NT2/D1 (cell line): ENCODE measurements around the gene TMCC1.
A peak's percentile ranks its signal among the peaks of the same experiment; 100 is the strongest.

ENCODE experiments used
- DNase-seq: peaks from one replicate; pipeline ENCODE4 v3.0.0-alpha.2; 2011; ENCODE audit warnings: low read depth, low spot score
- H3K27me3 ChIP-seq: 2 replicates; pipeline ENCODE4 v1.6.0; 2011; ENCODE audit warnings: mild to moderate bottlenecking; ENCODE audit not compliant: insufficient read length, insufficient read depth
- H3K36me3 ChIP-seq: 2 replicates; pipeline ENCODE4 v1.6.1; 2011; ENCODE audit warnings: mild to moderate bottlenecking, low read length, mixed read lengths; ENCODE audit not compliant: insufficient read depth, insufficient read length
- H3K4me1 ChIP-seq: 2 replicates; pipeline ENCODE4 v1.5.1; 2011; ENCODE audit not compliant: insufficient read depth, insufficient read length
- H3K4me3 ChIP-seq: 2 replicates; pipeline ENCODE4 v1.5.1; 2011; ENCODE audit warnings: low read depth; ENCODE audit not compliant: insufficient read length
- H3K9ac ChIP-seq: 2 replicates; pipeline ENCODE4 v1.6.0; 2011; ENCODE audit warnings: low read depth; ENCODE audit not compliant: insufficient read length
- H3K9me3 ChIP-seq: 2 replicates; pipeline ENCODE4 v1.5.1; 2011; ENCODE audit warnings: mild to moderate bottlenecking, low read length; ENCODE audit not compliant: insufficient read depth
- SUZ12 ChIP-seq: IDR thresholded peaks from 2 replicates; pipeline ENCODE4 v1.6.1; 2011; ENCODE audit not compliant: insufficient read length, insufficient read depth; ENCODE audit errors: extremely low read depth
- YY1 ChIP-seq: IDR thresholded peaks from 2 replicates; pipeline ENCODE4 v1.6.1; 2011; ENCODE audit not compliant: insufficient read length, insufficient read depth
- ZNF274 ChIP-seq: IDR thresholded peaks from 2 replicates; pipeline ENCODE4 v1.6.1; 2011; ENCODE audit warnings: mild to moderate bottlenecking, low read depth, low read length

The TMCC1 gene

GRCh38 chr3:129633751-129634481 lies 259.6 kb downstream of the TMCC1 start:
- no peaks in the 10 kb centered on the region for H3K27me3 ChIP-seq
- DNase-seq = no peak

DNA sequence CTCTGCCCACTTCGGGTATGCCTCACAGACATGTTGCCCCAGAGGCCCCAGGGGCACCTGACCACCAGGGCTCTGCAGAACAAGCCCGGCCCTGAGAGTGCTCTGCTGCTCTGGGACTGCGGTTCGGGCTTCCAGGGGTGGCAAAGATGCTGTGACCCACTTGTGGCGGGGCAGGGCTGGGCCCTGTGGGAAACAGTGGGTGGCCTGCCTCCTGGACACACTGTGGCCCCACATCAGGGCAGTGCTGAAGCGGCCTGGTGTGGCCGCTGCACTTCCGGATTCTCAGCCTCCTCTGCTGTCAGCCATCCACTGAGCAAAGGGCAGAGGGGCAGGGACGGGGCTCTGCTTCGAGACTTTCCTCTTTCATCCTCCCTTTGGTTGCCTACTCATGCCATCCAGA lies 260.5 kb downstream of the TMCC1 start:
- TF ChIP-seq ZNF274 = no peak
- TF ChIP-seq SUZ12 = no peak
- TF ChIP-seq YY1 = no peak
- Histone ChIP-seq H3K4me1 (peaks cover 7% of the 10 kb centered on the region), H3K4me3 (no peak overlapping the region), H3K27me3 (no peaks in the 10 kb centered on the region), H3K9ac (no peak overlapping the region), H3K9me3 (peaks cover 9% of the 10 kb centered on the region; the same call in 1 of the 2 replicates), H3K36me3 (no peaks in the 10 kb centered on the region)
- DNase-seq = no peak

More at GRCh38 chr3:129633751-129634481, 259.6 kb downstream of the TMCC1 start:
- no peak for TF ChIP-seq SUZ12
- TF ChIP-seq ZNF274 = no peak
- no peak for TF ChIP-seq YY1
- Histone ChIP-seq H3K9me3 (peaks cover 9% of the 10 kb centered on the region; the same call in 1 of the 2 replicates), H3K4me3 (no peak overlapping the region), H3K36me3 (no peaks in the 10 kb centered on the region), H3K9ac (no peak overlapping the region), H3K4me1 (peaks cover 7% of the 10 kb centered on the region)

DNA sequence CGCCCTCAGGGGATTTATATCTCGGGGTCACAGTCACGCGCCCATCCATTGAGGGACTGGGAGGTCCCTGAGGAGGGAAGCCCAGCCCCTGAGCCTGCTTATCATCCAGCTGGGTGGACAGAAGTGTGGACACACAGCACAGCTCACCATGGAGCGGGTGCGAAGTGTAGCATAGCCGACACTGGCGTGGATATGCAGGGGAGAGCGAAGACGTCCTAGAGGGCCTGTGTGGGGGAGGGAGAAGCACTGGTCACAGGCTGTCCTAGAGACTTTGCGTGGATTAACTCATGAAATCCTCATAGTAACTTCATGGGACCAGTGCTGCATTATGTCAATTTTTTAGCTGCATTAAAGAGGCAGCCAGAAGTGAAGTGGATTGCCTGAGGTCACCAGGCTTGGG lies 261.0 kb downstream of the TMCC1 start:
- no peak for DNase-seq
- H3K36me3 ChIP-seq = no peaks in the 10 kb centered on the region
- H3K27me3 ChIP-seq = no peaks in the 10 kb centered on the region
- peaks cover 9% of the 10 kb centered on the region; the same call in 1 of the 2 replicates for H3K9me3 ChIP-seq
- TF ChIP-seq ZNF274 (no peak), SUZ12 (no peak), YY1 (no peak)
- H3K9ac ChIP-seq = no peak overlapping the region
- H3K4me3 ChIP-seq = no peak overlapping the region
- H3K4me1 ChIP-seq = peaks cover 7% of the 10 kb centered on the region

DNA sequence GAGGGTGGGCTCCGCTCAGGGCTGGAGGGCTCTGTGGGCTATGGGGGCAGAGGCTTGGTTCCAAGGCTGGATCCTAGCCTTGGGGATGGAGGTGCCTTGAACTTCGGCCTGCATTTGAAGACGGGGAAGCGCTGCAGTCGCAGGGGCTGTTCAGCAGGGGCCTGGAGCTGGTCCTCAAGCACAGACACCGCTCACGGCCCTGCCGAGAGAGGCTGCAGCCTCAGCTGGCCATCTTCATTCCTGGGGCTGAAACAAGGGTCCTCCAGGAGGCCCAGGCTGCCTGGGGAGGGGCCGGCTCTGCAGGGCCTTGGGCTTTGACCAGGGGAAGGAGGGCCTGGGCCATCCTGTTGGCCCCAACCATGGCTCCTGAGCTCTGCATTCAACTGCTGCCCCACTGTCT lies 261.5 kb downstream of the TMCC1 start:
- DNase-seq = no peak
- no peaks in the 10 kb centered on the region for H3K36me3 ChIP-seq
- no peak overlapping the region for H3K9ac ChIP-seq
- no peaks in the 10 kb centered on the region for H3K27me3 ChIP-seq
- peaks cover 7% of the 10 kb centered on the region for H3K4me1 ChIP-seq
- no peak overlapping the region for H3K4me3 ChIP-seq
- no peak for TF ChIP-seq YY1
- peaks cover 9% of the 10 kb centered on the region; the same call in 1 of the 2 replicates for H3K9me3 ChIP-seq

- peaks cover 15% of the 10 kb centered on the region for H3K4me1 ChIP-seq
- DNase-seq = no peak
- H3K27me3 ChIP-seq = no peaks in the 10 kb centered on the region
- no peak overlapping the region for H3K4me3 ChIP-seq
- no peak for TF ChIP-seq ZNF274
- no peak for TF ChIP-seq YY1
- TF ChIP-seq SUZ12 = no peak
- H3K36me3 ChIP-seq = no peaks in the 10 kb centered on the region
- H3K9ac ChIP-seq = no peak overlapping the region
- no peaks in the 10 kb centered on the region for H3K9me3 ChIP-seq
Measured at GRCh38 chr3:129629011-129629410, 264.5 kb downstream of the TMCC1 start.

GRCh38 chr3:129628169-129628522 lies 265.4 kb downstream of the TMCC1 start:
- Histone ChIP-seq H3K9ac (peak overlapping the region; percentile 93), H3K36me3 (no peaks in the 10 kb centered on the region), H3K4me3 (peak overlapping the region; percentile 87), H3K4me1 (peaks cover 20% of the 10 kb centered on the region), H3K27me3 (no peaks in the 10 kb centered on the region), H3K9me3 (no peaks in the 10 kb centered on the region)
- DNase-seq = no peak
- no peak for TF ChIP-seq YY1
- no peak for TF ChIP-seq SUZ12
- no peak for TF ChIP-seq ZNF274

- peak overlapping the region; percentile 93 for H3K9ac ChIP-seq
- peak; percentile 82 for DNase-seq
- TF ChIP-seq SUZ12 (no peak), YY1 (no peak), ZNF274 (no peak)
- peaks cover 23% of the 10 kb centered on the region for H3K4me1 ChIP-seq
- H3K4me3 ChIP-seq = peak overlapping the region; percentile 87
- no peaks in the 10 kb centered on the region for H3K27me3 ChIP-seq
- H3K36me3 ChIP-seq = no peaks in the 10 kb centered on the region
- no peaks in the 10 kb centered on the region for H3K9me3 ChIP-seq
Measured at GRCh38 chr3:129627350-129628168, 266.0 kb downstream of the TMCC1 start.
